GM15510 (cell line): ENCODE data around the gene HSD3B1.

Source experiments
- POLR2A ChIP-seq: IDR thresholded peaks from 3 replicates; pipeline ENCODE4 v1.6.1; 2011; ENCODE audit warnings: borderline replicate concordance; ENCODE audit not compliant: insufficient read length; ENCODE audit errors: extremely low read depth

The HSD3B1 gene

GRCh38 chr1:119483441-119484200 is 23.4 kb upstream of the HSD3B1 start:
- no peak for TF ChIP-seq POLR2A

GRCh38 chr1:119485201-119485600 is 21.8 kb upstream of the HSD3B1 start:
- no peak for TF ChIP-seq POLR2A

GRCh38 chr1:119488216-119488615 is 18.8 kb upstream of the HSD3B1 start:
- no peak for TF ChIP-seq POLR2A

GRCh38 chr1:119489201-119489600 is 17.8 kb upstream of the HSD3B1 start:
- no peak for TF ChIP-seq POLR2A

DNA sequence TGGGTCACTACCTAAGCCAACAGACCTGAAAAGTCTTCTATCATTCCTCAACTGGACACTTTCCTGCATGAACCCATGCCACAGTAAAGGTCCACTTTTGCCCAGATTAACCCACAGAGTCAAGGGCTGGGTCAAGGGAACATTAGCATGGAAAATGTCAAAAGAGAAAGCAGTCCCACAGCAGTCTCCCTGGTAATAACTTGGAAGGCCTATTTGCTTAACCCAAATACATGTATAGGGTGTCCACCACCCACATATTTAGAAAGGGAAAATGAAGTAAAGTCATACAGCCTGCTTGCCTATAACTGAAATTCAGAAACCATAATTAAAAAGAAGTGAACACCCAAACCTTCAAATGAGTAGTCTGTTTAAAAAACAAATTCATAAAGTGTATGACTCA is 16.1 kb upstream of the HSD3B1 start:
- TF ChIP-seq POLR2A = no peak

- no peak for TF ChIP-seq POLR2A
These were observed 14.2 kb upstream of the HSD3B1 start for GRCh38 chr1:119492763-119493162.

- TF ChIP-seq POLR2A = no peak
These were observed 2.2 kb upstream of the HSD3B1 start for GRCh38 chr1:119504831-119505230.

DNA sequence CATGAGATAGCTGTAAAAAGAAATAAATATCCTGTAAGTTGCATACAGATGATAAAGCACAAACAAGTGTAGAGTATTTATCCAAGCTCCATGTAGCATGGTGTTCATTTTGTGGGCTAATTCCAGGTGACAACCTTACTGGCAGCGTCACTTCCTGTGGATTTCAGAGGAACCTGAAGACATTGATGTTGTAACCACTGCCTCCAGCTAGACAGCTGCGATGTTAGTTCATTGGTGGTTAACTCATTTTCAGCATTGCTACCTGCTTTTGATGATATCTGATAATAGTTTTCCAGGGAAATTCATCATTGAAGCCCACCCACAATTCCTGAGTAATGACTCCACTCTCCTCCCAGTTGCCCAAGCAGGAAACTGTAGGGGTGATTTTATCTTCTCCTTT is 3.0 kb downstream of the HSD3B1 start:
- TF ChIP-seq POLR2A = no peak

GRCh38 chr1:119515221-119515620 is 8.2 kb downstream of the HSD3B1 start:
- TF ChIP-seq POLR2A = no peak

- no peak for TF ChIP-seq POLR2A
These were observed 9.2 kb downstream of the HSD3B1 start for GRCh38 chr1:119516247-119516646.

- no peak for TF ChIP-seq POLR2A
These were observed 9.7 kb downstream of the HSD3B1 start for GRCh38 chr1:119516680-119517079.

DNA sequence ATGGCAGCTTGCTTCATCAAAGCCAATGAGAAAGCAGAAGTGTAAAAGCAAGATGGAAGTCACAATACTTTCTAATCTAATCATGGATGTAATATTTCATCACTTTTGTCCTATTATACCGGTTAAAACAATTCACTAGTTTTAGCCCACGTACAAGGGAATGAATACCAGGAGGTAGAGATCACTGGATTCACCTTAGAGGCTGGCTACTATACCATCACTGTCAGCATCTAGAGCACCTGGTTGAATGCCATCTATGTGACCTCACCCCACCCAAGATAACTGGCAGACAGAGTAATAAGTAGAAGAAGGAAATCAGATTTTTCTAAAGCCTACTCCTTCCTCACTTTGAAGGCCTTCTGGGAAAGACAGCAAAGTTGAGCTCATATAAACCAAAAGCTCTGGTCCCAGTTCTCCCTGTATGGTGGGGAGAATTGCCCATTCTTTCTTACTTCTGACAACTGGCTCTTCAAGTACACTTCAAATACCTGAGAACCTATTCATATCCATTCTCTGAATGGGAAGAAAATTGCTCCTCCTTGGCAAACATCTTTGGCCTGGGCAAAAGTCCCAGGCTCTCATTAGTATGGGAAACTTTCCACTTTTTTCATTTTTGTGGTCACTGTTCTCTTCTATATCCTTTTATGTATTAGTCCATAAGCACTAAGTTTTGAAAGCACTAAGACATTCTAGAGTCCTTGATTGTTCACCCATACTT is 24.8 kb downstream of the HSD3B1 start:
- TF ChIP-seq POLR2A = no peak

DNA sequence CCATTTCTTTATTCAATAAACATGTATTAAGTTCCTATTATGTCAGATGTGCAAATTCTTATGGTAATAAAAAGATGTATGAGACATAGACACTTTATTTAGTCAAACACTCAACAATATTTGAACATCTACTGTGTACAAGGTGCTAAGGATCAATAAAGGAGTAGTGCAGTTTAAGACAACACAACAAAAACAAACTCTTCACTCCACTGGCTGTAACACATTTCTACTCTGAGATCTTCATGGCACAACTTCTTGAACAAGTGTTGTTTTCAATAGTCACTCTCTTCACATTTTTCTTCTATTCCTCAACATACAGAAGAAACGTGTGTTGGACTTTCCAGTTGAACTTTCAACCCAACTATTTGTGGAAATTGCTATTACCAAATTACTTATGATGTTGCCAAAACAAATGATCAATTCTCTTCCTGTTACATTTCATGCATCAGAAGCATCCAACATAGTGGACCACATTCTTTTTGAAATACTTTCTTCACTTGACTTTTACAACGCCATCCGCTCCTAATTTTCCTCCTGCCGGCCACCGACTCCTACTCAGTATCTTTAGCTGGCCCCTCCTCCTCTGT is 25.4 kb downstream of the HSD3B1 start:
- no peak for TF ChIP-seq POLR2A

GRCh38 chr1:119535381-119535780 is 28.4 kb downstream of the HSD3B1 start:
- no peak for TF ChIP-seq POLR2A

DNA sequence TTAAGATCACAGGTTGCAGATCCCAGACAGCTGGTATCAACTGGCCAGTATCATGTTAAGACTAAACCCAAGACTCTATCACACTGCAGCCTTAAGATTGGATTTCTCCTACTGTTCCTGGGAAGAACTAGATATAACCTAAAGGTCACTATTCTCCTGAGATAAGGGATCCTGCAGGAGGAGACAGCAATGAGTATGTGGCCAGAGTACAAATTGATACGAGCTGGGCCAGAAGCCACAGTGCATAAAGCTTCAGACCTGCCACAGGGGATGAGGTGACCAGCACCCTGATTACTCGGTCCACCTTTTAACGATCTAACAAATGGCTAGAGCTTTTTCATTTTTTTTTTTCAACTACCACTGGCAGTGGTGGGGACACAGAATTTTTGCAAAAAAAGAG is 31.0 kb downstream of the HSD3B1 start:
- no peak for TF ChIP-seq POLR2A

GRCh38 chr1:119539636-119540035 is 32.6 kb downstream of the HSD3B1 start:
- no peak for TF ChIP-seq POLR2A
